Activated CD4-positive, alpha-beta T cell treated with anti-CD3 and anti-CD28 coated beads for 24 hours (primary cell): ENCODE measurements around the gene ODC1.

Experiments
- DNase-seq, 2 donors: peaks; one replicate each; pipeline ENCODE4 v3.0.0-alpha.2; 2020; ENCODE audit warnings: low read depth in 2 of 2

Gene ODC1

DNA sequence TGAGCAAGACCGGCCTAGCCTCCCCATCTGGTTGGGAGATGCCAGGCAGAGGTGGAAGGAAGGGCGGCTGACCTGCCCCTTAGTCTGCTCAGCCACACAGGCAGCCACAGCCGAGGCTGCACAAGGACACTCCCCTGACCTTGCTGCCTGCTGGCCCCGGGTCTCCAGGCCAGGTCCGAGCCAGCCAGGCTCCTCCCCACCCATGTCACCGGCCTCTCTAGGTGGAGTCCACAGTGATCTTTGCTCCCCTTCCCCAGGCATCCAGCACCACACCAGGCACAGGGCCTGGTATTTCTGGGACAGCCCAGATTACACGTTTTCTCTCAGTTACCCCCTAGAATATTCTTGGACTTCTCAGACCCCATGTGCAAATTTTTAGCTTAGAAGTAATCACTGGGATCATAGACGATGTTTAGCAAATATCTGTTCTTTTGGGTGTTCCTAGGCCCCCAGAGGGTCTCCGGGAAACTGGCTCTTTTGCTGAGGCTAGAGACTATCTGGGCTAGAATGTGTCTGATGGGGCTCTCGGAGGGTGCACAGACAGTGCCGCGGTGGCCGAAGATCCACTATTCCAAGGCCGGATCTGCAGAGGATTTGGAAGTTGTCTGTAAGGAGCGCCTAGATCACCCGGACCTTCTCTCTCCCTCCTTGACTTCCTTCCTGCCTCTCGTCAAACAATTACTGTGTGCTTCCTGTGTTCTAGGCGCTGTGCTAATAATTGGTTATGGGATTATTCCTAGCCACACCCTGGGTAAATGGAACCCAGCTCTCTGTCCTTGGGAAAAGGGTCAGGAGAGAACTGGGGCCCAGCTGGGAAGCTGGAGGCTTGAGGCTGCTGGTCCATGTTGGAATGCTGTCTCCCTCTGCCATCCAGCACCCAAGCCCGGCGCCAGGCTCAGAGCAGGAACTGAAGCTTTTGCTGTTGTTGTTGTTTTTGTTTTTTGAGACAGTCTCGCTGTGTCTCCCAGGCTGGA, 46.9 kb downstream of the ODC1 start:
- DNase-seq: no peak

DNA sequence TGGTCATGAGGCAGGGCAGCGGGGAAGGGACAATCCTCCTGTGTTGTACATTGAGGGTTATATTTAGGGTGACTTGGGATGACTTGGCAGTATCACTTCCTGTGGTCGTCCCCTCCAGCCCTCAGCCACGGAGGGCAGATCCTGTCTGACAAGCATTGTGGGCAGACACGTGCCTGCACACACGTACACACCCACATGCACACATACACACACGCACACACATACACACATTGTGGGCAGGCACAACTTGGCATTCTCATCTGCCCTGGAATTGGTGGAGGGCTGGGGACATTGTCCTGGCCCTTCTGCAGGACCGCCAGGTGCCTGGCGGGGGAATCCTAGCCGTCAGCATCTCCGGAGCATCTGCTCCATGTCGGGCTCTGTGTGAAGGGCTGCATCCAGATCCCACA, 47.6 kb downstream of the ODC1 start:
- DNase-seq: peak in 1 of 2 donors; percentile 51

DNA sequence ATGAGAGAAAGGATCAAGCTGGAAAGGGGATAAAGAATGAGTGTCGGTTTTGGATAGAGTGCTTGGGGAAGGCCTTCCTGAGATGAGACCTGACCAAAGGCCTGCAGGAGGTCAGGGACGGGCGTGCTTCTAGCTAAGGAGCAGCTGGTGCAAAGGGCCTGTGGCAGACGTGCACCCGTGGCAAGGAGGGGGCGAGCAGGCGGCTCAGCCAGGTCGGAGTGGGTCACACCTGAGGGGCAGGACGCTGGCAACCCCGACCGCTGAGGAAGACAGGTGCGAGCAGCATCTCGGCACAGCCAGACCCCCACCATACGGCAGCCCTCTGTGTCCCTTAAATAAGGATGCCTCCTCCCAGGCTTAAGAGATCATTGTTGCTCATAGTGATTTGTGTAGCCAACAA, 48.1 kb downstream of the ODC1 start:
- DNase-seq: no peak

DNA sequence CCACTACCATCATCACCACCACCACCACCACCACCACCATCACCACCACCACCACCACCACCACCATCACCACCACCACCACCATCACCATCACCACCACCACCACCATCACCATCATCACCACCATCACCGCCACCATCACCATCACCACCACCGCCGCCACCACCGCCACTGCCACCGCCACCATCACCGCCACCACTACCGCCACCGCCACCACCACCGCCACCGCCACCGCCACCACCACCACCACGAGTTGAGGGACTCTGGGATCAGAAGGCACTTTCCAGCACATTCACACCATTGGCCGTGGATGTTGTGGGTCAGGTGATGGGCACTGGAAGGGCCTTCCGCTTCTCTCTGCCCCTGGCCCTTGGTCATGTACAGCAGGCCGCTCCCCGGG, 48.8 kb downstream of the ODC1 start:
- DNase-seq: no peak

DNA sequence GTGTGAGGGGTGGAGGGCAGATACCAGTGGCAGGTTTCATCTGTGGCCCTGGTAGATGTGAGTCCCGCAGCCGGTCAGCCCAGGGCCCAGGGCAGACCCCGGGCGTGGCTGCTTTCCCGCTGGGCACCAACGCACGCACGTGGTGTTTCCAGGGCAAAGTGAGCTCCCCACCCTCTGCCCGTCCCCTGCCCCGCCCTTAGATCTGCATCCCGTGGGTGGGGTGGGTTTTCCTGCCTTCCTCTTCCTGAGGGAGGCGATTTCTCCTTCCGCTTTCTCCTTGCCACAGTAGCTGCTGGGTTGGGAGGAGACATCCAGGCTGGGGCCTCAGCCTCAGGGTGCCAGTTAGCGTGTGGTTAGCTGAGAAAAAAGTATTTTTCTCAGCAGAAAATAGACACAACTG, 49.6 kb downstream of the ODC1 start:
- no peak for DNase-seq

DNA sequence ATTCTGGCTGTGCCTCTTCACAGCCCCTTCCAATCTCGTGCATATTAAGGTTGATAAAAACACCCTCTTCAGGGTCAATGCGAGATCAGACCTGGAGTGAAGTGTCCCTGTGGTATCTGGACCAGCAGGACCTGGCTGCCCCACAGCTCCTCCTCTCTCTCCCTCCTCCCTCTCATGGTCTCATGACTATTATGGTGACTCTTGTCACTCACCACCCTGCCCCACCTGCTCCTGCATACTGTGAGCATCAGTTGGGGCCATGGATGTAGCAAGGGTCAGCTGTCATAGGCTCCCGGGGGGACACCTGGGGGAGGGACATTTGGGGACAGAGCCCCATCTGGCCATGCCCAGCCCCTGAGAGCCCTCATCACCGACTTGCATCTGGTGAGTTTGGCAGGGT, 50.2 kb downstream of the ODC1 start:
- DNase-seq: no peak

DNA sequence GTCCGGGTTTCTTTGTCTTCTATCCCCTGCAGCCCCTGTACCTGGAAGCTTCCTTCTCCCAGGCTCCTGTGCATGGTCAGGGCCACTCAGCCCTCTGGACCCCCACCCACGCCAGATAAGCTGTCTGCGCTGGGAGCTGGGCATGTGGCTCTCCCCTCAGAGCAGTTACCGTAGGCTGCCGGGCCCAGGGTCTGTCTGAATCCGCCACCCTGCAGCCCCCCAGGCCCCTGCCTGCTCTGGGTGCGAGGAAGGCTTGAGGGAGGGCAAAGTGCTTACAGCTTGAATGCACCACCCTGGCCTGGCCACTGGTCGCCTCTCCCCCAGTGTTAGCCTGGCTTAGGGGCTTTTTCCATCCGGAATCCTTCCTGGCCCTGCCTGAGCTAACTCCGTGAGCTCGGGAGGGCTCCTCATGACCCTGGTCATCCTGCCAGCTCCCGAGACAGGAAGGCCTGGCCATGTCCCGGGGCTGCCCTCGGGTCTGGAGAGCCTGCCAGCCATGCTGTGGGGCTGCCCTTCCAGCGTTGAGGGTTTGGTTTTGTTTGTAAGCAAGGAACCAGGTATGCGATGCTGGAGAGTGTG, 50.7 kb downstream of the ODC1 start:
- DNase-seq: no peak

DNA sequence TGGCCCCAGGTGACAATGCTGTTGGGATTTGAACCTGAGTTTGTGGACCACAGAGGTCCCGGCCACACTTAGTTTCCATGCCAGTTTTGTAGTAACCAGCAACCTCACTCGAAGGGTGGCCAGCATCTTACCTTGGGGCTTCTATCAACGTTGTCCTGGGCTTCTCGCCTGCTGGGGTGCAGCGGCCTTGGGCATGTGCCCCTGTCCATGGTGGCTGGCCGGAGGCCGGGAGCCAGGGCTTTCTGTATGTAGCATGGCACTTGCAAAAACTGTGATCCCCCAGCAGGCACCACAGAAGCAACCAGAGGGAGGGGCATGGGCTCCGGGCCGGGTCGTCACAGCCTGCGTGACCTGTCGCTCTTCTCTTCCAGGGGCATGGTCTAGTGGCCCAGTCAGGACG, 51.7 kb downstream of the ODC1 start:
- no peak for DNase-seq

DNA sequence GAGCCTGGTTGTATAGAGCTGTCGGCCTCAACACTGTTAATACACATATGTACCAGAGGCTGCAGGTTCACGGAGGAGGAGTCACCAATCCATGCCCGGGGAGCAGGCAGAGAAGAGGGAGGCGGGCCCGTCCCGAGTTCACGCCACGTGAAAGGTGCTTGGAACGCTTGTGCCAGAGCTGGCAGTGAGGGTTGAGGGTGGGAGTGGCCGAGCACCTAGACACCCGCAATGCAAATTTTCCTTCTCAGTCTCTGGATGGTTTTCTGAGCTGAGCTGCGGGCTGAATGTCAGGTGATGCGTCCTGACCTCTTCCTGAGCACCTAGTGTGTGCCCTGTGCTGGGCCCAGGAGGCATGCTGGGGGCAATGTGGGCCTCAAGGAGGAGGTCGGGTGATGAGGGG, 52.2 kb downstream of the ODC1 start:
- no peak for DNase-seq

DNA sequence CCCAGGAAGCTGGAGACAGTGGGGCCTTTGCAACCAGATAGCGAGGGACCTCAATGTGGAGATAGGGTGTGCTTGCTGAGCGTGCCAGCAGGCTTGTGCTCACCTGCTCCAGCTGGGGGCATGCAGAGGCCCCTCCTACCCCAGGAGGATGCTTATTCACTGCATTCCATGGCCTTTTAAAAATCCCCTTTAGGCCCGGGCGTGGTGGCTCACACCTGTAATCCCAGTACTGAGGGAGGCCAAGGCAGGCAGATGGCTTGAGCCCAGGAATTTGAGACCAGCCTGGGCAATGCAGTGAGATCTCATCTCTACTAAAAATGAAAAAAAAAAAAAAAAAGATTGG, 54.5 kb downstream of the ODC1 start:
- DNase-seq: no peak

DNA sequence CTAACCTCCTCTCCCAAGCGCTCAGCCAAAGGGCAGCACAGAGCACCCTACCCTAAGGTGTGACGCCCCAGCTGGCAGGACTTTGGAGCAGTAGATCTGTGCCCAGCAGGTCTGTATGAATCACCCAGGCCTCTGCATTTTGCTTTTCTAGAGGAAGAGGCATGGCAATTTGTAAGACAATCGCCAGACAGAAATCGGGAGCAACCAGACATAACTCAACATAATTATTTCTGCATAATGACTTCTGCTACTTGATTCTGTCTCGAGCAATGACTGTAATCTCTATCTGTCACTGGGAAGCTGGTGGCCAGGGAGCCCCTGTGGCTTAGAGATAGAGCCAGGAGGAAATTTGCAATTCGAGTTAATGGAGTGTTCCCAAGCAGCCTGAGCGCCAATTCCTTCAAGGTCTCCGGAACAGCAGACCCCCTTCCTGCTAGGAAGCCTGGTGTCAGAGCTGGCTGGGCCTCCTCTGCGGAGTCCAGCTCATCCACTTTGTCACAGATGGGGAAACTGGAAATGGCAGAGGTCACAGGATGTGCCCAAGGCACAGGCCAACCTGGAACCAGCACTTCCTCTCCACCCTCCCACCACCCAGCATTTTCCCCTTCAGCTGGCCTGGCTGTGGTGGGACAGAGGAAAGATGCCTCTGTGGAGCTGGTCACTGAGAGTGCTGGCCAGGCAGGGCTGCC, 55.0 kb downstream of the ODC1 start:
- DNase-seq: no peak

DNA sequence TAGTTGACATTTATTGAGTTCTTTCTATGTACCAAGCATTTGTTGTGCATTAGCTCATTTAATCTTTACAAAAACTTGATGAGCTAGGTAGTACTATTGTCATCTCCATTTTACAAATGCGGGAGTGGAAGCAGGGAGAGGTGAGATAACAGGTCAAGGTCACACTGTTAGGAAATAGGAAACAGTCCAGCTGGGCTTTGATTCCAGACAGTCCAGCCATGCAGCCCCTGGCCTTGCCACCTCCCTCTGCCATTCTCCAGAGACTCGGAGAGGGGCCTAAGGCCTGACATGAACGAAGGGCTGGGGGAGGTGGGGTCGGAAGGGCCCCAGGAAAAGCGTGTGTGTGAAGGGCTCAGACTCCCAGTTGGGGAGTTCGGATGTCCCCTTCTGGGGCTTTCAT, 55.6 kb downstream of the ODC1 start:
- no peak for DNase-seq

DNA sequence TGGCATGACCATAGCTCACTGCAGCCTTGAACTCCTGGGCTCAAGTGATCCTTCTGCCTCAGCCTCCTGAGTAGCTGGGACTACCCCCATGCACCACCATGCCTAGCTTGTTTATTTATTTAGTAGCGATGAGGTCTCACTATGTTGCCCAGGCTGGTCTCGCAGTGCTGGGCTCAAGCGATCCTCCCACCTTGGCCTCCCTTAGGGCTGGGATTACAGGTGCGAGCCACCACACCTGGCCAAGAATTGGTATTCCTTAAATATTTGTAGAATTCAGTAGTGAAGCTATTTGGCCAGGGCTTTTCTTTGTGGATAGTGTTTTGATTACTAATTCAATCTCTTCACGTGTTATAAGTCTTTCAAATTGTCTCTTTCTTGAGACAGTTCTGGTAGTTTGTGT, 56.0 kb downstream of the ODC1 start:
- DNase-seq: no peak

DNA sequence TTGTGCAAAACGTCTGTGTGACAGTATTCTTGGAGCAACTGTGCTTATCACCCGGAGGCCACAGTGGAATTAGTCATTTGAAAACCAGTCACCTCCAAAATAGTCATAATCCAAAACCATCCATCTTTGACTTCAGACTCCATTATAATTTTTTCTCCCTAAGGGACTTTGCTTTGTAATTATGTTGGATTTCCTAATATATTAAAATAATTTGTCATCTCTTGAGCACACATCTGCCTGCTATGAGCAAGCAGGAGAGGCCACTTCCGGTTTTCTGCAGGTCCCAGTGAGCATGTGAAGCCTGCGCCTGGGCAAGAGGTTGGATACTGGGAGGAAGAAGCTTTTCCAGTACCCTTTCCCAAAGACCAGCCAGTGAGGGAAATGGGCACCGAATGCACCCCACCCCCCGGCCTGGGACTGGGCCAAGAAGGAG, 57.7 kb downstream of the ODC1 start:
- no peak for DNase-seq
